Suprapubic skin (tissue), 4 donors: ENCODE measurements around the gene CXXC4.

Experiments used
- CTCF ChIP-seq, 2 donors: fragments of 200-600 bp in 1 of 2; fragments of 450-650 bp in 1 of 2; sonication (generic) in 1 of 2; IDR thresholded peaks; one replicate each; pipeline ENCODE4 v1.5.1; 2016 to 2019; ENCODE audit warnings: antibody characterized with exemption in 2 of 2, mild to moderate bottlenecking in 1 of 2, moderate library complexity in 1 of 2
- POLR2A ChIP-seq, 2 donors: fragments of 450-650 bp; IDR thresholded peaks; one replicate each; pipeline ENCODE4 v1.6.1; 2017; ENCODE audit warnings: antibody characterized with exemption in 2 of 2, mild to moderate bottlenecking in 2 of 2, moderate library complexity in 2 of 2
- POLR2AphosphoS5 ChIP-seq, 3 donors: sonication (generic); formaldehyde crosslinking; IDR thresholded peaks; one replicate each; pipeline ENCODE4 v1.6.1; 2017; ENCODE audit warnings: antibody characterized with exemption in 3 of 3

- TF ChIP-seq POLR2AphosphoS5 (IDR thresholded peaks at IDR 0.05) (no peak), POLR2A (IDR thresholded peaks at IDR 0.05) (no peak), CTCF (IDR thresholded peaks at IDR 0.05) (no peak)
Measured at GRCh38 chr4:104524591-104524990, 29.9 kb upstream of the CXXC4 start.
